ENCODE results near the gene TPR.
"Not testable (repeated sequence)": the region's sequence is repeated elsewhere in the genome, so short reads cannot be mapped to it uniquely, and the experiment has no call there.

TPR gene

GRCh38 chr1:186375152-186375928 lies at the start of gene TPR, which contains the start of gene ODR4:
Gene TPR, minus strand, starts transcription at chr1:186375253. Its CDS starts 225 bp downstream, at chr1:186375028.
Gene ODR4, plus strand, starts transcription at chr1:186375838. Its CDS starts 3,948 bp downstream, at chr1:186379786.
- DNase-seq, result peak; percentile 97 to 99 (median 98)

- no peak for DNase-seq
Observed at GRCh38 chr1:186424539-186424938, 49.5 kb upstream of the TPR start.

GRCh38 chr1:186421446-186421845 lies 46.4 kb upstream of the TPR start:
- no peak for DNase-seq

GRCh38 chr1:186420923-186421322 lies 45.9 kb upstream of the TPR start:
- DNase-seq, result no peak

- DNase-seq, result no peak
Observed at GRCh38 chr1:186420311-186420710, 45.3 kb upstream of the TPR start.

- no peak for DNase-seq
Observed at GRCh38 chr1:186418503-186418902, 43.5 kb upstream of the TPR start.

GRCh38 chr1:186413319-186413718 lies 38.3 kb upstream of the TPR start:
- no peak for DNase-seq

GRCh38 chr1:186409091-186409490 lies 34.0 kb upstream of the TPR start:
- DNase-seq, result no peak

- no peak for DNase-seq
Observed at GRCh38 chr1:186404454-186405051, 29.5 kb upstream of the TPR start.

GRCh38 chr1:186403632-186404031 lies 28.6 kb upstream of the TPR start:
- no peak for DNase-seq

GRCh38 chr1:186401446-186401845 lies 26.4 kb upstream of the TPR start:
- DNase-seq, result not testable (repeated sequence)

GRCh38 chr1:186392711-186393110 lies 17.7 kb upstream of the TPR start:
- DNase-seq, result not testable (repeated sequence)

- no peak for DNase-seq
Observed at GRCh38 chr1:186391841-186392240, 16.8 kb upstream of the TPR start.

GRCh38 chr1:186390925-186391324 lies 15.9 kb upstream of the TPR start:
- no peak for DNase-seq

GRCh38 chr1:186386725-186387383 lies 11.8 kb upstream of the TPR start:
- no peak for DNase-seq

- DNase-seq, result no peak
Observed at GRCh38 chr1:186375929-186376319, 871 bp upstream of the TPR start.

GRCh38 chr1:186374303-186375151 lies 526 bp downstream of the TPR start:
- no peak for DNase-seq

- DNase-seq, result not testable (repeated sequence)
Observed at GRCh38 chr1:186347837-186348691, 27.0 kb downstream of the TPR start.

- no peak for DNase-seq
Observed at GRCh38 chr1:186340772-186341171, 34.3 kb downstream of the TPR start.

GRCh38 chr1:186337554-186337953 lies 37.5 kb downstream of the TPR start:
- DNase-seq, result no peak

GRCh38 chr1:186330758-186331157 lies 44.3 kb downstream of the TPR start:
- no peak for DNase-seq

GRCh38 chr1:186327331-186327730 lies 47.7 kb downstream of the TPR start:
- no peak for DNase-seq
